HepG2 (cell line): ENCODE results near the gene MEGF11. TPM values are rescaled to one million over a fixed set of nuclear protein-coding genes. Genes with fewer than 3 reads are reported as not detected.

Experiments used
- ATAC-seq: fragments of 200-7000 bp; cut with Tn5 transposase; 3 replicates; pipeline ENCODE4 v1.9.1; 2020; ENCODE audit warnings: mild to moderate bottlenecking, moderate library complexity
- BruUV-seq: library from RNA; stranded (reverse); fragments of 400-500 nt; replicated peaks from 2 replicates; lab custom pipeline; 2021; lab: Mats Ljungman, UMichigan
- CTCF ChIA-PET: fragments of 300-600 bp; formaldehyde crosslinking; extraction: SDS; loops from one replicate; lab custom pipeline; 2021; ENCODE audit warnings: low total read pairs, inconsistent platforms, low intra/inter-chr PET ratio; lab: Yijun Ruan, JAX
- POLR2A ChIA-PET: fragments of 350-600 bp; sonication (Branson Sonifier 250); formaldehyde crosslinking; loops from one replicate; lab custom pipeline; 2020; ENCODE audit warnings: antibody characterized with exemption, inconsistent platforms; lab: Yijun Ruan, JAX
- DNase-seq: peaks from one replicate; pipeline ENCODE4 v3.0.0-alpha.2; 2015; ENCODE audit warnings: low spot score
- FAIRE-seq: peaks from 3 replicates; lab custom pipeline; 2011; peaks lifted over from hg19 to GRCh38; lab: Jason Lieb, UNC
- H2AFZ ChIP-seq: one replicate; pipeline ENCODE4 v1.6.1; 2011; ENCODE audit warnings: low read length, inconsistent platforms
- H3K27ac ChIP-seq: fragments of 300-600 bp; 3 replicates; pipeline ENCODE4 v1.8.0; 2011; ENCODE audit warnings: mixed run types, mild to moderate bottlenecking, mixed read lengths, low read length, inconsistent platforms; ENCODE audit not compliant: insufficient read depth; ENCODE audit errors: extremely low read length
- H3K27me3 ChIP-seq, 2 experiments: fragments of 200-600 bp in 1 of 2; 2 replicates in 1 of 2; 3 replicates in 1 of 2; pipeline versions ENCODE4 v1.6.0 to v1.8.0; 2011; ENCODE audit warnings: low read length in 2 of 2, mild to moderate bottlenecking in 2 of 2, moderate library complexity in 2 of 2, inconsistent platforms in 1 of 2; ENCODE audit not compliant: insufficient read depth in 2 of 2, control insufficient read depth in 1 of 2
- H3K36me3 ChIP-seq, 2 experiments: fragments of 200-600 bp in 1 of 2; replicated peaks in 1 of 2; 2 replicates in 1 of 2; 3 replicates in 1 of 2; pipeline versions ENCODE4 v1.5.1 to v1.8.0; 2011; ENCODE audit warnings: low read length in 2 of 2, inconsistent platforms in 1 of 2; ENCODE audit not compliant: insufficient read depth in 2 of 2, control insufficient read depth in 1 of 2
- H3K4me1 ChIP-seq: 2 replicates; pipeline ENCODE4 v1.5.1; 2012; ENCODE audit warnings: low read length, inconsistent platforms; ENCODE audit not compliant: insufficient read depth
- H3K4me2 ChIP-seq: 2 replicates; pipeline ENCODE4 v1.6.0; 2011; ENCODE audit warnings: low read depth, low read length, inconsistent platforms
- H3K4me3 ChIP-seq, 3 experiments: fragments of 200-600 bp in 1 of 3; sonication (generic), shearing (Covaris generic) in 1 of 3; replicated peaks in 1 of 3; 2 replicates each; pipeline ENCODE4 v1.5.1; 2011 to 2016; ENCODE audit warnings: low read length in 3 of 3, inconsistent platforms in 2 of 3, low read depth in 2 of 3, mild to moderate bottlenecking in 2 of 3, control low read depth in 1 of 3, mixed read lengths in 1 of 3; ENCODE audit not compliant: insufficient read depth in 1 of 3
- H3K79me2 ChIP-seq: one replicate; pipeline ENCODE4 v1.6.1; 2011; ENCODE audit warnings: low read length, inconsistent platforms; ENCODE audit not compliant: insufficient read depth
- H3K9ac ChIP-seq: 2 replicates; pipeline ENCODE4 v1.6.0; 2011; ENCODE audit warnings: mild to moderate bottlenecking, low read depth, low read length, inconsistent platforms; ENCODE audit not compliant: insufficient read depth
- H3K9me3 ChIP-seq: 2 replicates; pipeline ENCODE4 v1.5.1; 2012; ENCODE audit warnings: mild to moderate bottlenecking, low read length
- H4K20me1 ChIP-seq: 2 replicates; pipeline ENCODE4 v1.6.0; 2011; ENCODE audit warnings: inconsistent platforms, mild to moderate bottlenecking, low read length, moderate library complexity; ENCODE audit not compliant: insufficient read depth
- ARID5B ChIP-seq: IDR thresholded peaks from 2 replicates; pipeline ENCODE4 v1.4.0; 2020; ENCODE audit warnings: mild to moderate bottlenecking, missing genetic modification reagents
- FOSL2 ChIP-seq: sonication (generic); formaldehyde crosslinking; IDR thresholded peaks from 2 replicates; pipeline ENCODE4 v1.4.0; 2020; ENCODE audit warnings: missing genetic modification reagents
- HCFC1 ChIP-seq: fragments of 150-350 bp; IDR thresholded peaks from 2 replicates; pipeline ENCODE4 v1.6.1; 2014; ENCODE audit warnings: low read depth, low read length
- JUND ChIP-seq: sonication (generic); formaldehyde crosslinking; IDR thresholded peaks from 2 replicates; pipeline ENCODE4 v1.8.0; 2022; ENCODE audit warnings: mild to moderate bottlenecking, missing genetic modification reagents
- NFE2 ChIP-seq: sonication (generic); formaldehyde crosslinking; IDR thresholded peaks from 2 replicates; pipeline ENCODE4 v1.4.0; 2020; ENCODE audit warnings: missing genetic modification reagents
- NFYC ChIP-seq: IDR thresholded peaks from 2 replicates; pipeline ENCODE4 v1.6.1; 2016; ENCODE audit warnings: missing genetic modification reagents, missing compliant biosample characterization
- PAX8 ChIP-seq: sonication (generic); formaldehyde crosslinking; IDR thresholded peaks from 2 replicates; pipeline ENCODE4 v1.8.0; 2022; ENCODE audit warnings: mild to moderate bottlenecking, missing genetic modification reagents, borderline replicate concordance
- RAD51 ChIP-seq: fragments of 450-650 bp; IDR thresholded peaks from 2 replicates; pipeline ENCODE4 v1.6.1; 2016; ENCODE audit warnings: borderline replicate concordance
- SMAD1 ChIP-seq: sonication (generic); formaldehyde crosslinking; IDR thresholded peaks from 2 replicates; pipeline ENCODE4 v1.4.0; 2020; ENCODE audit warnings: missing genetic modification reagents, low read depth, mild to moderate bottlenecking, borderline replicate concordance
- TEAD2 ChIP-seq: sonication (generic); formaldehyde crosslinking; IDR thresholded peaks from 2 replicates; pipeline ENCODE4 v1.9.0; 2021; ENCODE audit warnings: missing genetic modification reagents
- ZFP90 ChIP-seq: sonication (generic); formaldehyde crosslinking; IDR thresholded peaks from 2 replicates; pipeline ENCODE4 v1.8.0; 2022; ENCODE audit warnings: missing genetic modification reagents, mild to moderate bottlenecking, inconsistent platforms, borderline replicate concordance
- ZNF234 ChIP-seq: sonication (generic); formaldehyde crosslinking; conservative IDR thresholded peaks from 2 replicates; pipeline ENCODE4 v1.5.1; 2020; ENCODE audit warnings: mild to moderate bottlenecking, missing genetic modification reagents
- ZNF441 ChIP-seq: sonication (generic); formaldehyde crosslinking; IDR thresholded peaks from 2 replicates; pipeline ENCODE4 v1.7.0; 2021; ENCODE audit warnings: missing genetic modification reagents, borderline replicate concordance
- ZNF550 ChIP-seq: sonication (generic); formaldehyde crosslinking; IDR thresholded peaks from 2 replicates; pipeline ENCODE4 v1.4.0; 2020; ENCODE audit warnings: mild to moderate bottlenecking, missing genetic modification reagents, borderline replicate concordance
- ZNF780A ChIP-seq: sonication (generic); formaldehyde crosslinking; IDR thresholded peaks from 2 replicates; pipeline ENCODE4 v1.8.0; 2022; ENCODE audit warnings: mild to moderate bottlenecking, missing genetic modification reagents, moderate library complexity
- ZNF816 ChIP-seq: sonication (generic); formaldehyde crosslinking; IDR thresholded peaks from 2 replicates; pipeline ENCODE4 v1.8.0; 2022; ENCODE audit warnings: missing genetic modification reagents, mild to moderate bottlenecking, borderline replicate concordance
- WGBS: methylation state at CpG from one replicate; pipeline ENCODE4 v1.1.6; 2017; ENCODE audit warnings: low lambda C conversion rate; 5-methylcytosine and 5-hydroxymethylcytosine counted together
- in situ Hi-C: cut with HindIII; loops from 2 replicates; pipeline ENCODE4 v1.10.0; 2017; ENCODE audit warnings: low pct_unique_long_range_greater_than_20kb; ENCODE audit not compliant: extremely low pct_ligation_motif_present
- intact Hi-C: fragments of 100-400 bp; cut with micrococcal nuclease; formaldehyde crosslinking; loops from one replicate; pipeline ENCODE4 v1.10.0; 2022; ENCODE audit not compliant: unreplicated experiment
- polyA plus RNA-seq, 8 experiments: library from polyadenylated mRNA; depleted of rRNA in 3 of 8; stranded (reverse) in 7 of 8; unstranded in 1 of 8; fragments of >200 nt; fragmentation: Illumina TruSeq in 4 of 8; extraction: Trizol in 4 of 8; gene quantifications; 2 replicates each; pipeline versions ENCODE4 v1.2.1 to v1.2.3, GENCODE V29; 2011 to 2016; ENCODE audit warnings: low read depth in 4 of 8, missing spikeins in 1 of 8, mixed read lengths in 1 of 8; ENCODE audit not compliant: insufficient read depth in 1 of 8
- total RNA-seq, 5 experiments: library from RNA; depleted of rRNA; stranded (reverse); fragments of >200 nt; fragmentation: Illumina TruSeq; extraction: Trizol; gene quantifications; 2 replicates each; pipeline ENCODE4 v1.2.3, GENCODE V29; 2016; ENCODE audit warnings: low read depth in 1 of 5

MEGF11 gene
- total and polyA plus RNA-seq, 2 of the 13 experiments (the other 11 are each of a cell fraction or from before 2014, with no cell fraction given) = not detected

- TF ChIP-seq ZNF234 (CRISPR knock-in tag) (no peak), ZNF816 (CRISPR knock-in tag) (no peak), TEAD2 (CRISPR knock-in tag) (no peak), ZNF441 (CRISPR knock-in tag) (no peak), NFE2 (CRISPR knock-in tag) (no peak)
Observed at GRCh38 chr15:65985387-65985786, 268.2 kb downstream of the MEGF11 start (continued).

DNA sequence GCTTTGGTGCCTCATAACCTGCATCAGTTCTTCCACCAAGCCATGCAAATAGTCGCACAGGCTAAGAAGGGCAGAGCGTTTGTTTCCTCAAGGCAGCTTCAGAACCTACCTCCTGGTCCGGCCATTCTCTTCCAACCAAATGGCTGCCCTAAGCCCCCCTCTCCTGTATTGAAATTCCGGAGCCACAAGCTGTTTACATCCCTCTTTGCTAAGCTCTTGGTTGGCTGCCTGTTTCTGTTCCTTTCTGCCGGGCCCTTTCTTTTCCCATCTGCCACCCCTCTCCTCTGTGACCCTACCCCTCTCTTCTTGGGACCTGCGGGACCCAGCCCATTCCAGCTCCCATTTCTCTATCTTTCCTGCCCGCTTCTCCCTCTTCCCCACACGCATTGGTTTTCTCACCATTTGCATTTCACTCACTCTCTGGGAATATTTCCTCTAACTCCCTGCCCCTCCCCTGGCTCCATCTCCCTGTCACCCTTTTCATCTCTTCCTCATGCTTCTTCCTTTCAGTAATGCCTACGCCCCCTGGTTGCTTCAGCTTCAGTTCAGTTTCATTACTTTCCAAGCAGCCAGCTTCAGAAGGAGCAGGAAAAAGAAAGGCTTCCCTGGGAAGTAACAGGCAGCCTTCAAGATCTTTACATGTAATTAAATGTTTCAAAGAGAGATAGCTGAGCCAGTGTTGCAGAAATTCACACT, 270.8 kb downstream of the MEGF11 start:
- no peak for DNase-seq
- no peak overlapping the region for H3K27ac ChIP-seq
- in situ Hi-C loops = no loop called here
- no peaks in the 10 kb centered on the region for H3K79me2 ChIP-seq
- no peak overlapping the region for H3K4me2 ChIP-seq
- intact Hi-C loops = no loop called here
- no peaks in the 10 kb centered on the region for H3K9me3 ChIP-seq
- CTCF ChIA-PET = no interaction called here
- peaks cover 6 to 22% of the 10 kb centered on the region in 2 experiments; a peak in 4 of 5 replicates for H3K27me3 ChIP-seq
- TF ChIP-seq ZFP90 (CRISPR knock-in tag) (no peak), HCFC1 (no peak), FOSL2 (no peak), RAD51 (no peak), ARID5B (CRISPR knock-in tag) (no peak), ZNF550 (CRISPR knock-in tag) (no peak), JUND (CRISPR knock-in tag) (no peak), NFYC (CRISPR knock-in tag) (no peak), PAX8 (CRISPR knock-in tag) (no peak), ZNF780A (CRISPR knock-in tag) (no peak), SMAD1 (CRISPR knock-in tag) (no peak)
- TF ChIP-seq, all 625 proteins: peak for 0
- BruUV-seq = no TSS peak
- no peaks in the 10 kb centered on the region for H4K20me1 ChIP-seq
- H2AFZ ChIP-seq = no peak overlapping the region
- POLR2A ChIA-PET = no interaction called here
- no peaks in the 10 kb centered on the region for H3K4me1 ChIP-seq
- H3K9ac ChIP-seq = no peak overlapping the region
- H3K4me3 ChIP-seq = no peak overlapping the region
- FAIRE-seq (no peak), ATAC-seq (no peak; the same call in 2 of the 3 replicates)
- WGBS = 36% methylated on average over 9 of the region's 9 CpGs
- H3K36me3 ChIP-seq = no peaks in the 10 kb centered on the region
